Glomerular visceral epithelial cell (primary cell): Measurements from ENCODE around the gene MEGF10.
A peak's percentile ranks its signal among the peaks of the same experiment; 100 is the strongest.

Experiments
- DNase-seq: peaks from one replicate; pipeline ENCODE4 v3.0.0-alpha.2; 2016; ENCODE audit errors: extremely low spot score

The MEGF10 gene

DNA sequence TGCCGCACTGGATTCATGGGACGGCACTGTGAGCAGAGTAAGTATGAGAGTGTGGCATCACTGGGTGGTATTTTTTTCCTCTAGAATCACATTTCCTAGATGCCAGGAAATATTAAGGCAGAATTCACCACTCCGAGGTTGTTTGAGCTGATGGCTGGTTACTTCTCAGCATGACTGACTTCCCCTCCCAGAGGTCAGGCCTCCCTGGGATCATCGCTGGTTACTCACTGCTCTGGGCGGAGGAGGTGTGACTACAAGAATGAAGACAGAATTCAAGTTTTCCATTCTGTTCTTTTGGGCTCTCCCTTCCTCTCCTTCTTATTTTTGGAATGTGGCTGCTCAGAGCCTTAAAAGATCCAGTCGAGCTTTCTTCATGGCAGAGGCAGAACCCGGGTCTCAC is 150.2 kb downstream of the MEGF10 start:
- peak; percentile 57 for DNase-seq

DNA sequence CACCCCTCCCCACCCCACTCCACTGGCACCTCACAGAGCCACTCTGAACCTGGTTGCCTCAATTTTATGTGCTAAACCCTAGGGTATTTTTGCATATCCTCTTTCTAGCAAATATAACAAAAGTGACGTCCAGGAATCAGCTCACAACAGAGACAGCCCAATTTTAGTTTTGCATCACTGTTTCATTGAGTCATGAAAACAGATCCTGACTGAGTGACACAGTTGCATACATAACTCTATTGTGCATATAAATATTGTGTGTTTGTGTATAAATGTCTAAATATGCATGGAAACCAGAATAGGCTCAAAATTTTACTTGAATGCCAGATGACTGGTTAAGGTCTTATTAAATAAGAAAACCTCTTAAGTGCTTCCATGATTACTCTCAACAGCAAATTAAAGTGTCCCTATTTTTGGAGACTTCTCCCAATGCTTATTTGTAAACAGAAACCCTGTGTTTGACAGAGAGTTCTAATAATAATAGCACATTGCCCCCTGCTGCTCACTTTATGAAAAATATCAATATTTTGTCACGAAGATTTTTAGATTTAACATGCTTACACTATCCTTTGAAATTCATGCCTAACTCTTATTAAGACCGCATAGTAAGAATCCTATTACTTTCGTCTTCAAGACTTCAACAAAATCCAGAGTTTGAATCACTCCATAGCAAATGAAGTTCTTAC is 151.3 kb downstream of the MEGF10 start:
- DNase-seq = peak; percentile 11

DNA sequence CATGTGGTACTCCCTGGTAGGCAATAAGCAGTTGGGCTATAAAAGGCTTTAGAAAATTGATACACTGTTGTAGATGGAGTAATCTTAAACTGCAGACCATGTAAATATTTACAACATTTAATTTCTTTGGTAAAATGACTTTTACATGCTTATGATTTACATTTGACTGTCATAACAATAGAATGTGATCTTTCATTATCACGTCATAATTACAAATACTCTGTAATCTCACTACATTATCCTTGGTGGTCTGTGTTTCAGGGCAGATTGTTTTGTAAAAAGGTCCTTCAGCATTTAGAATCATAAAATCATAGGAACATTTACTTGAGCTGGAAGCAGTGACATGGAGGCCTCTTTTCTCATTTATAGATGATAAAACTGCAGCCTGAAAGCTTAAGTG is 153.6 kb downstream of the MEGF10 start:
- DNase-seq = no peak

- no peak for DNase-seq
Observed at GRCh38 chr5:127445328-127445727, 154.7 kb downstream of the MEGF10 start.

- no peak for DNase-seq
Observed at GRCh38 chr5:127446626-127447025, 156.0 kb downstream of the MEGF10 start.

GRCh38 chr5:127447827-127448226 is 157.2 kb downstream of the MEGF10 start:
- DNase-seq = no peak

GRCh38 chr5:127450046-127450445 is 159.4 kb downstream of the MEGF10 start:
- DNase-seq = no peak

GRCh38 chr5:127451096-127451495 is 160.5 kb downstream of the MEGF10 start:
- DNase-seq = no peak

- no peak for DNase-seq
Observed at GRCh38 chr5:127452626-127453025, 162.0 kb downstream of the MEGF10 start.

- no peak for DNase-seq
Observed at GRCh38 chr5:127471211-127471610, 180.6 kb downstream of the MEGF10 start.

- no peak for DNase-seq
Observed at GRCh38 chr5:127472700-127473099, 182.1 kb downstream of the MEGF10 start.

DNA sequence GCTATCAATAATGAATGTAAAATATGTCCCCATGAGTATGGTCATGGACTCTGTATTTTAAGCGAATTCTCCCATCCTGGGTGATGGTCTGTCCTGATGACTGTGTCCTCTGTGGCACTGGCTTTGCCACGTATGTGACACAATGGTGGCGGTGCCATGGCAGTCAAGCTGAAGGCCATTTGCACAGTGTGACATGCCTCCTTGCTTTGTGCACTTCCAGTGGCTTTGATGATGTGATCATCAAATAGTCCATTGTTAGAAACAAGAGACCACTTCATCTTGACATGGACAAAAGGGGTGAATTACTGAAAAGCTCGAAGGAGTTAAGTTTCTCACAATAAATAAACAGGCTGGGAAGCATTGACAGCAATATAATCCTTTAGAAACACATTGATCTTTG is 195.9 kb downstream of the MEGF10 start:
- DNase-seq = no peak

- peak; percentile 51 for DNase-seq
Observed at GRCh38 chr5:127492854-127493738, 202.5 kb downstream of the MEGF10 start.

- DNase-seq = no peak
Observed at GRCh38 chr5:127498548-127498947, 208.0 kb downstream of the MEGF10 start.

DNA sequence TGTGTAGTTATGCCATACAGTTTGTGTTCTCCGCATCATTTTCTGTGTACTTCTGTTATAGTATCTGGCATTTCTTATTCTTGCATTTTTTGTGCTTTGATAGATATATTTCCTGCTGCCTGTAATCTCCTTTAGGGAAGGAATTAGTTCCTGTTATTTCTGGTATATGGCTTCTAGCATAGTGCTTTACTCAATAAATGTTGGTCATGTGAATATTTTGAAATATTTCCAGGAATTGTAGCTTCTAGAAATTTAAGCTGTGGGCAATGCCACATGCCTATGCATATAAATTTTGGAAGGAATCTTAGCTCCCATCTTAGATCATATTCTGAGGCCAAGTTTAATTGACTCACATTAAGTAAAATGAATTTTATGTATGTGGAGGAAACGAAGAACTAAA is 215.3 kb downstream of the MEGF10 start:
- DNase-seq = no peak

GRCh38 chr5:127506616-127507015 is 216.0 kb downstream of the MEGF10 start:
- DNase-seq = no peak

DNA sequence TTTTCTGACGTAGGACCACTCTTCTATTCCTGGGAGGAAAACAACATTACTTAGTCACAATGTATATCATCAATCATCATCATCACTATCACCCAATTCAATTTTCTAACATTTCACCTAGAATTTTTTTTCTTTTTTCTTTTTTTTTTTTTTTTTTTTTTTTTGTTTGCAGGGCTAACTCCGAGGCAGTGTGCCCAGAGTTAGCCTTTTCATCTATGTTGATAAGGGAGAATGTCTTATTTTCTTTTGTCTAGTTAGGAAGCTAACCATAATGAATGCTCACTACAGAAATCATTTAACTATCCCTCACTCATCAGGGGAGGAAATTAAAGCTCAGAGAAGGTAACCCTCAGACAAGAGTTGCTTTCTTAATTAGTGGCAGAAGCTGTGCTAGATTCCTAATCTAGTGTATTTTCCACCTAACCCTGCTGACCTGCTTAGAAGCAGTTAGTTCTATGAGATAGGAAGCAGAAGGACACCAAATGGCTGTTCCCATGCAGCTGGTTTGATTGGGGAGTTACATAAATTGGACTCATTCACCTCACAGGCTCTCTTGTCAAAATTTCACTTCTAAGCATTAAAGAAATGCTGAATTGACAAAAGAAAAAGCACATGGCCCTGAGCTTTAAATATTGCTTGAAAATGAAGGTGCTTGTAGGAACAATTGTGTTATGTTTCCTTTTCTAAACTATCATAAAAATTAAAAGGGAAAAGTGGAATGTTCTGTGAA is 218.2 kb downstream of the MEGF10 start:
- no peak for DNase-seq
